C4-2B (cell line): ENCODE results near the gene SYT11.
"Not testable (repeated sequence)": the region's sequence is repeated elsewhere in the genome, so short reads cannot be mapped to it uniquely, and the experiment has no call there.

Experiments
- H3K27ac ChIP-seq: fragments of 450-650 bp; 2 replicates; pipeline ENCODE4 v1.5.1; 2017
- ZFX ChIP-seq: fragments of 450-650 bp; IDR thresholded peaks from 2 replicates; pipeline ENCODE4 v1.6.1; 2017
- TF ChIP-seq, protein P1 (sequence below): fragments of 450-650 bp; conservative IDR thresholded peaks from 2 replicates; pipeline ENCODE4 v1.5.1; 2017; ENCODE audit warnings: mild to moderate bottlenecking

SYT11 gene

DNA sequence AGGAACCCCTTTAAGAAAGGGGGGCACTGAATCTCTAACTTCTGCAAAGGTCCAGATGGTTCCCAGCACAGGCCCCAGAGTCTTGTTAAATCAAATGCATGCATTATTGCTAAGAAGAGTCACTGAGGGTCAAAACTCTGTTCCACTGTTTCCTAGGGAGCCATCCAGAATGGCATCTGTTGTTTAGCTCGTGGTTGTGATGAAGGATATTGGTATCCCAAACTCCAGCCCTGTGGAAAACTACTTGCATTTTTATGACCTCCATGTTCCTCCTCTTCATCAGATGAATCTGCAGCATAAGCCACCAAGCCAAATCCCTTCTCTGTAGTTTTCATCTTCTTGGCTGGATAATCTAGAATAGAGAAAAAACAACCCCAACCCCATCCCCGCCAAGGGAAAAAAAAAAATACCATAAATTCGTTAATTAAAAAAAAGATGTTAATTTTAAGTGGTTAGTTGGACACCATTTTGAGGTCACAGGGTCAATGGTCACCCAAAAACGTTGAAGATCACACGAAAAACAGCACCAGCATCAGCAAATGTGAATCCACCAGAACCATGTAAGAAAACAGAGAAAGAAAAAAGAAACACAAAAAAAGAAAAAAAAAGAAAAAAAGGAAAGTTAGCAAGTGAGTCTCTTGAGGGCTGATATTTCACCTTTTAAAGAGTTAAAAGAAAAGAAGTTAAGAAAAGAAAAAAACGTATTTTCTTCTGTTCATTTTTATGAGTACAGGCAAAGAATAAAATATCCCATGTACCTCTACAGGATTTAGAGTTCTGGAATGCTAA is 54.8 kb downstream of the SYT11 start:
- no peak for TF ChIP-seq ZFX
- TF ChIP-seq, protein P1, sequence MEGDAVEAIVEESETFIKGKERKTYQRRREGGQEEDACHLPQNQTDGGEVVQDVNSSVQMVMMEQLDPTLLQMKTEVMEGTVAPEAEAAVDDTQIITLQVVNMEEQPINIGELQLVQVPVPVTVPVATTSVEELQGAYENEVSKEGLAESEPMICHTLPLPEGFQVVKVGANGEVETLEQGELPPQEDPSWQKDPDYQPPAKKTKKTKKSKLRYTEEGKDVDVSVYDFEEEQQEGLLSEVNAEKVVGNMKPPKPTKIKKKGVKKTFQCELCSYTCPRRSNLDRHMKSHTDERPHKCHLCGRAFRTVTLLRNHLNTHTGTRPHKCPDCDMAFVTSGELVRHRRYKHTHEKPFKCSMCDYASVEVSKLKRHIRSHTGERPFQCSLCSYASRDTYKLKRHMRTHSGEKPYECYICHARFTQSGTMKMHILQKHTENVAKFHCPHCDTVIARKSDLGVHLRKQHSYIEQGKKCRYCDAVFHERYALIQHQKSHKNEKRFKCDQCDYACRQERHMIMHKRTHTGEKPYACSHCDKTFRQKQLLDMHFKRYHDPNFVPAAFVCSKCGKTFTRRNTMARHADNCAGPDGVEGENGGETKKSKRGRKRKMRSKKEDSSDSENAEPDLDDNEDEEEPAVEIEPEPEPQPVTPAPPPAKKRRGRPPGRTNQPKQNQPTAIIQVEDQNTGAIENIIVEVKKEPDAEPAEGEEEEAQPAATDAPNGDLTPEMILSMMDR = no peak
- H3K27ac ChIP-seq = no peak overlapping the region

DNA sequence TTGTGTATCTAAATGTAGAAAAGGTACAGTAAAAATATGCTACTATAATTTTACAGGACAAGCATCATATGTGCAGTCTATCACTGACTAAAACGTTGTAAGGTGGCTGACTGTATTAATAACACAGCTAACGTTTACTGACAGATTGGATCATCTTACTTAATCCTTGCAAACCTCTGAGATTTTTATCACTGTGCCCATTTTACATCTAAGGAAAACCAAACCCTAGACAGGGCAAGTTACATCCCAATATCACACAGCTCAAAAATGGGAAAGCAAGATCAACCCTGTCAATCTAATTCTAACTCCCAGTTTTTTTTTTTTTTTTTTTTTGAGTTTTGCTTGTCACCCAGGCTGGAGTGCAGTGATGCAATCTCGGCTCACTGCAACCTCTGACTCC is 59.3 kb downstream of the SYT11 start:
- H3K27ac ChIP-seq = no peak overlapping the region
- TF ChIP-seq, protein P1 = no peak
- no peak for TF ChIP-seq ZFX

DNA sequence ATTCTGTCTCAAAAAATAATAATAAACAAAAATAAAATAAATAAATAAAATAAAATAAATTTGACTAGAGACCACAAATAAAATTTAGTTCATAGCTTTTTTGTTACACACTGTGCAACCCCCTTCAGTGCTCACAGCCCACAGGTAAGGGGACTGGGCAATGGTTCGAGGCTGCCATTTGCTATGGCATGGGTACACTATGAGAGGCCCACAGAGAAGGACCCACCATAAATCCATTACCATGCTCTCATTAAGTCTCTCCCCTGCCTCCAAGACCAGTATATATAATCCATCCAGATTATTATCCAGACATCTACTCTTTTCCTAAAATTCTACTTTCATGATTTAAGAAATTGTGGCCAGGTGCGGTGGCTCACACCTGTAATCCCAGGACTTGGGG is 60.4 kb downstream of the SYT11 start:
- TF ChIP-seq, protein P1 = no peak
- TF ChIP-seq ZFX = no peak

DNA sequence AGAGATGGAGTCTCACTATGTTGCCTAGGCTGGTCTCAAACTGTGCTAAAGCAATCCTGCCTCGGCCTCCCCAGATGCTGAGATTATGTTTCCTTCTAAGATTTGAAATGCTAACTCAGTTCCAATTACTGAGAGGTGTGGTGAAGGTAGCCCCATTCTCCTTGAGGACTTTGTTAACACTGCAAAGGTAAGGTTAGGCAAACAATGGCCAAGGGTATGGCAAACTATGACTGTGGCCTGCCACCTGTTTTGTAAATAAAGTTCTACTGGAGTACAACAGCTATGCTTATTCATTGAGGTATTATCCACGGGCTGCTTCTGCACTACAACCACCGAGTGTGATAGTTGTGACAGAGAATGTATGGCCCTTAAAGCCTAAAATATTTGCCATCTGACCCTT is 61.4 kb downstream of the SYT11 start:
- no peak for TF ChIP-seq ZFX
- TF ChIP-seq, protein P1 = no peak
- no peak overlapping the region for H3K27ac ChIP-seq

More for the DNA sequence above, 60.4 kb downstream of the SYT11 start:
- H3K27ac ChIP-seq = no peak overlapping the region

DNA sequence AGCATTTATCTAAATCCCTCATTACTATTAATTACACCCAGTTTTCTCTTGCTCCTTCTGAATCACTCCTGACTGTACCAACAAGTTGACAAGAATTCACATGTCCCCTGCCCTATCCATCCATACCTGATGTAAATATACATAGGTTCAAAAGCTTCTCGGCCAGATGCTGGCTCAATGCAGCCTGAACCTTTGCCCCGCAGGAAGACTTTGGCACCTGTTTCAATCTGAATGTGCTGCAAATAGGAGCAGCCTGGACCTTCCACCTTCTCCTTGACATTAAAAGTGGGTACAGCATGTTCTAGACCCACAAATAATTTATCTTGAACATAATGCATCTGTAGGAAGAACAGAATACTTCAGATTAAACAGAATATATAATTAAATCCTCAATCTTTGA is 66.1 kb downstream of the SYT11 start:
- TF ChIP-seq ZFX = no peak
- TF ChIP-seq, protein P1 = no peak
- no peak overlapping the region for H3K27ac ChIP-seq

DNA sequence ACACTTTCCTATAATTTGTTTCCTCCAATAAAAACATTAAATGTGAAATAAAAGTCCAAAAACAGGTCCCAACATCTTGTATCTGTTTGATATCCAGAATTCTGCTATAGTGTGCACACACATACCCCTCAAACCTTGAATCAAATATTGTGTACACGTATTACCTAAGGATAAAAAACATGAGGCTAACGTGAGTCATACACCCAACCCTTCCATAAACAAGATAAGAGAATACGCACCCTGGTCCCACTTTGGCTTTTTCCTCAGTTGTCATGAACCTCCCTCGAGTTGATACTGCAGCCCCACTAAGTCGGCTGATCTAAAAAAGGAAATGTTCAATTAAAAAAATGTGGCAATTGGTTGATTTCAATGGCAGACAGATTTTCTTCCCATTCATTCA is 69.7 kb downstream of the SYT11 start:
- TF ChIP-seq, protein P1 = no peak
- TF ChIP-seq ZFX = no peak
- no peak overlapping the region for H3K27ac ChIP-seq

DNA sequence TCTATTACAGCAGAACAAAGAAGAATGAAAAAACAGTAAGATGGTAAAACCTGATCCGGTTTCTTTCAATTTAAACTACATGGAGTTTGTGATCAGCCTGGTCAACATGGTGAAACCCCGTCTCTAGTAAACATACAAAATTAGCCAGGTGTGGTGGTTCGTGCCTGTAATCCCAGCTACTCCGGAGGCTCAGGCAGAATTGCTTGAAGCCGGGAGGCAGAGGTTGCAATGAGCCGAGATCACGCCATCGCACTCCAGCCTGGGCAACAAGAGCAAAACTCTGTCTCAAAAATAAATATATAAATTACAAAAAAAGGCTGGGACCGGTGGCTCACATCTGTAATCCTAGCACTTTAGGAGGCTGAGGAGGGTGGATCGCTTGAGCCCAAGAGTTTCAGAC is 71.4 kb downstream of the SYT11 start:
- H3K27ac ChIP-seq = not testable (repeated sequence)
